ENCODE results near the gene CD83. TPM values are rescaled to one million over a fixed set of nuclear protein-coding genes. Genes with fewer than 3 reads are reported as not detected.
A peak's percentile ranks its signal among the peaks of the same experiment; 100 is the strongest.

Gene CD83
- total and polyA plus RNA-seq, 9 of the 15 experiments (the other 6 are each of a cell fraction or from before 2014, with no cell fraction given) = 2.5 to 4.1 (median 3.4) TPM

DNA sequence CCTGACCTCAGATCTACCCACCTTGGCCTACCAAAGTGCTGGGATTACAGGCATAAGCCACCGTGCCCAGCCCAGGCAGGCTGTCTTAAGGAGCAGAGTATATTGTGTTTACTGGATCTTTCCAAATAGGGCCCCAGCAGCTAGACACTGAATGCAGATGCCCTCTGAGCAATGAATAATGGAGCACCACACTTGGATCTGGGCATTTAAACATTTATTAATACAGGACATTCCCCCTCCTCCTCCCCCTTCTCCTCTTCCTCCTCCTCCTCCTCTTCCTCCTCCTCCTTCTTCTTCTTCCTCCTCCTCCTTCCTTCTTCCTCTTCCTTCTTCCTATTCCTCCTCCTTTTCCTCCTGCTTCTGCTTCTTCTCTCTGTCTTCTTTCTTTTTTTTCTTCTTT lies 34.2 kb downstream of the CD83 start:
- POLR2A ChIA-PET = interaction anchor here (0.7 kb wide), 1 partner anchor 59 kb away, joined by 4 read pairs; no protein-coding TSS in a partner anchor
- no TSS peak for BruUV-seq (replicated peaks)
- Histone ChIP-seq H3K4me3 (no peak overlapping the region), H2AFZ (ENCODE audit: low read depth, low read length) (no peak overlapping the region), H3K27ac (ENCODE audit: extremely low read depth, low read depth, low read length) (no peak overlapping the region), H3K4me1 (replicated peaks in 1 of 2; ENCODE audit: control insufficient read depth in 2 of 2, insufficient read depth in 2 of 2, low read length in 2 of 2) (peaks cover 0 to 18% of the 10 kb centered on the region in 2 experiments; a peak in 2 of 5 replicates), H3K27me3 (ENCODE audit: control insufficient read depth in 2 of 2, insufficient read depth in 2 of 2, low read length in 2 of 2) (peaks cover 14 to 25% of the 10 kb centered on the region in 2 experiments; a peak in 4 of 5 replicates), H3K9ac (ENCODE audit: insufficient read depth in 1 of 2, low read depth in 2 of 2, low read length in 2 of 2) (no peak overlapping the region), H4K20me1 (replicated peaks; ENCODE audit: control insufficient read depth, insufficient read depth, low read length) (no peaks in the 10 kb centered on the region), H3K9me1 (ENCODE audit: control insufficient read depth, insufficient read depth, low read length) (no peaks in the 10 kb centered on the region), H3K36me3 (ENCODE audit: control insufficient read depth, insufficient read depth, low read length) (no peaks in the 10 kb centered on the region), H3K4me2 (ENCODE audit: insufficient read depth, low read length) (no peak overlapping the region), H3K79me2 (ENCODE audit: control insufficient read depth, insufficient read depth, low read length) (no peaks in the 10 kb centered on the region), H3K9me3 (replicated peaks; ENCODE audit: control insufficient read depth, insufficient read depth, low read depth, low read length) (no peaks in the 10 kb centered on the region)
- CTCF ChIA-PET (ENCODE audit: low intra/inter-chr PET ratio) = no interaction called here
- FAIRE-seq (no peak), ATAC-seq (no peak), DNase-seq (ENCODE audit: extremely low read depth in 1 of 4, low spot score in 3 of 4) (no peak)
- in situ Hi-C loops (cut with MboI) (no loop called here), intact Hi-C loops (cut with micrococcal nuclease) (no loop called here)
- 0% methylated on average over 1 of the region's 1 CpG for WGBS (ENCODE audit: insufficient coverage, low coverage, missing lambda C conversion rate)
- TF ChIP-seq ZKSCAN1 (IDR thresholded peaks at IDR 0.05; ENCODE audit: low read depth, low read length) (no peak), HNRNPK (IDR thresholded peaks at IDR 0.05; ENCODE audit: low read depth, low read length, poor library complexity, severe bottlenecking) (peak; percentile 44), HMG20B (CRISPR knock-in tag; IDR thresholded peaks at IDR 0.05) (no peak), ATF6 (CRISPR knock-in tag; IDR thresholded peaks at IDR 0.05) (no peak), PCBP2 (IDR thresholded peaks at IDR 0.05; ENCODE audit: low read depth, low read length, poor library complexity, severe bottlenecking) (peak; percentile 62), USF1 (CRISPR knock-in tag; IDR thresholded peaks at IDR 0.05) (no peak), MCM3 (IDR thresholded peaks at IDR 0.05) (no peak), PCBP1 (IDR thresholded peaks at IDR 0.05; ENCODE audit: low read depth, low read length, poor library complexity, severe bottlenecking) (peak; percentile 45)

Data from K562 (cell line).